Renal cortex interstitium (tissue), 15 donors: ENCODE data around the gene UBTFL1. TPM values are rescaled to one million over a fixed set of nuclear protein-coding genes. Genes with fewer than 3 reads are reported as not detected.
A peak's percentile ranks its signal among the peaks of the same experiment; 100 is the strongest.
"Not testable (repeated sequence)": the region's sequence is repeated elsewhere in the genome, so short reads cannot be mapped to it uniquely, and the experiment has no call there.

ENCODE experiments used
- DNase-seq, 11 donors: peaks; one replicate each; pipeline ENCODE4 v3.0.0-alpha.2; 2013; ENCODE audit warnings: low read depth in 9 of 11, low spot score in 4 of 11; ENCODE audit errors: extremely low read depth in 1 of 11
- long read RNA-seq, 16 experiments: transcript quantifications; one replicate each; lab custom pipeline, GENCODE V29; 2026
- polyA plus RNA-seq, 3 donors: library from polyadenylated mRNA; unstranded; fragments of 120-200 nt; gene quantifications; one replicate each; pipeline ENCODE4 v1.2.1, GENCODE V29; 2013; ENCODE audit not compliant: insufficient read length in 3 of 3

UBTFL1 gene
- polyA plus RNA-seq, result not detected
- long read RNA-seq, donor 1, result 0 reads
- long read RNA-seq, donor 2, result 0 reads
- long read RNA-seq, donor 3, result 0 reads
- long read RNA-seq, donor 4, result 0 reads
- long read RNA-seq, donor 5, result 0 reads
- long read RNA-seq, donor 6, result 0 reads
- long read RNA-seq, donor 7, result 0 reads
- long read RNA-seq, donor 8, result 0 reads
- long read RNA-seq, donor 9, result 0 reads
- long read RNA-seq, donor 10, result 0 reads
- long read RNA-seq, donor 11, result 0 reads
- long read RNA-seq, donor 12, result 0 reads
- long read RNA-seq, donor 13, result 0 reads
- long read RNA-seq, donor 14, result 0 reads
- long read RNA-seq, donor 15, result 0 reads
- long read RNA-seq, donor 16, result 0 reads

- not testable (repeated sequence) for DNase-seq
Measured at GRCh38 chr11:90085650-90086049, at the start of gene UBTFL1. Gene UBTFL1, plus strand, starts transcription at chr11:90085950. Its CDS starts 0 bp downstream, at chr11:90085950.

GRCh38 chr11:90051591-90052209 lies 34.0 kb upstream of the UBTFL1 start:
- not testable (repeated sequence) for DNase-seq

GRCh38 chr11:90052311-90052710 lies 33.4 kb upstream of the UBTFL1 start:
- DNase-seq, result not testable (repeated sequence)

- DNase-seq, result not testable (repeated sequence)
Measured at GRCh38 chr11:90053545-90053944, 32.2 kb upstream of the UBTFL1 start.

- DNase-seq, result not testable (repeated sequence)
Measured at GRCh38 chr11:90088731-90089130, 3.0 kb downstream of the UBTFL1 start.

- not testable (repeated sequence) for DNase-seq
Measured at GRCh38 chr11:90095230-90095924, 9.6 kb downstream of the UBTFL1 start.

- DNase-seq, result not testable (repeated sequence)
Measured at GRCh38 chr11:90098261-90098660, 12.5 kb downstream of the UBTFL1 start.

- DNase-seq, result no peak
Measured at GRCh38 chr11:90100431-90100830, 14.7 kb downstream of the UBTFL1 start.

GRCh38 chr11:90113541-90113940 lies 27.8 kb downstream of the UBTFL1 start:
- peak in 1 of 11 donors; percentile 2 for DNase-seq

GRCh38 chr11:90120191-90120590 lies 34.4 kb downstream of the UBTFL1 start:
- DNase-seq, result no peak

- DNase-seq, result no peak
Measured at GRCh38 chr11:90124371-90124770, 38.6 kb downstream of the UBTFL1 start.

- no peak for DNase-seq
Measured at GRCh38 chr11:90124946-90125345, 39.2 kb downstream of the UBTFL1 start.

GRCh38 chr11:90133560-90134477 lies 48.1 kb downstream of the UBTFL1 start:
- DNase-seq, result peak in 3 of 11 donors; percentile 1 to 14 (median 2)

- DNase-seq, result peak in 10 of 11 donors; percentile 24 to 68 (median 49)
Measured at GRCh38 chr11:90134478-90135003, 48.8 kb downstream of the UBTFL1 start, which contains the start of gene NAALAD2. Gene NAALAD2, plus strand, starts transcription at chr11:90134663. Its CDS starts 96 bp downstream, at chr11:90134759.

GRCh38 chr11:90135016-90135415 lies 49.3 kb downstream of the UBTFL1 start:
- DNase-seq, result peak in 2 of 11 donors; percentile 19 to 43
